Stimulated activated naive CD4-positive, alpha-beta T cell treated with Interleukin-2 at 50 U/mL for 16 hours (primary cell): Measurements from ENCODE around the gene GLI3.

Experiments used
- DNase-seq: peaks from one replicate; lab custom pipeline; 2025; lab: John Stamatoyannopoulos, UW

GLI3 gene

GRCh38 chr7:41928166-41928565, 308.8 kb downstream of the GLI3 start:
- DNase-seq = no peak

- no peak for DNase-seq
These were observed 309.6 kb downstream of the GLI3 start for GRCh38 chr7:41927380-41927779.

- DNase-seq = no peak
These were observed 311.1 kb downstream of the GLI3 start for GRCh38 chr7:41925946-41926345.

GRCh38 chr7:41924796-41925195, 312.2 kb downstream of the GLI3 start:
- no peak for DNase-seq

- DNase-seq = no peak
These were observed 314.6 kb downstream of the GLI3 start for GRCh38 chr7:41922373-41922772.

GRCh38 chr7:41921453-41921981, 315.5 kb downstream of the GLI3 start:
- no peak for DNase-seq

GRCh38 chr7:41918597-41918996, 318.4 kb downstream of the GLI3 start:
- DNase-seq = no peak

GRCh38 chr7:41916450-41916927, 320.5 kb downstream of the GLI3 start:
- DNase-seq = no peak

GRCh38 chr7:41915871-41916270, 321.1 kb downstream of the GLI3 start:
- no peak for DNase-seq

GRCh38 chr7:41912851-41913567, 324.0 kb downstream of the GLI3 start:
- no peak for DNase-seq

GRCh38 chr7:41912426-41912825, 324.6 kb downstream of the GLI3 start:
- DNase-seq = no peak

GRCh38 chr7:41911792-41912191, 325.2 kb downstream of the GLI3 start:
- DNase-seq = no peak
